NCI-H2196 (cell line): ENCODE data around the gene SPG21.

Source experiments
- DNase-seq: peaks from one replicate; lab custom pipeline; 2025; ENCODE audit not compliant: unreplicated experiment; lab: John Stamatoyannopoulos, UW

Gene SPG21

GRCh38 chr15:64943512-64944225, 46.0 kb downstream of the SPG21 start:
- DNase-seq: no peak

GRCh38 chr15:64942356-64942755, 47.4 kb downstream of the SPG21 start:
- no peak for DNase-seq

- peak; percentile 15 for DNase-seq
Measured at GRCh38 chr15:64938192-64938591, 51.5 kb downstream of the SPG21 start.

- no peak for DNase-seq
Measured at GRCh38 chr15:64934023-64934422, 55.7 kb downstream of the SPG21 start.

GRCh38 chr15:64931381-64931780, 58.3 kb downstream of the SPG21 start:
- DNase-seq: no peak

GRCh38 chr15:64930778-64931371, 58.8 kb downstream of the SPG21 start:
- DNase-seq: no peak

- DNase-seq: no peak
Measured at GRCh38 chr15:64930019-64930652, 59.6 kb downstream of the SPG21 start.

GRCh38 chr15:64928626-64929220, 61.0 kb downstream of the SPG21 start:
- DNase-seq: no peak

- DNase-seq: no peak
Measured at GRCh38 chr15:64926661-64927060, 63.1 kb downstream of the SPG21 start.

GRCh38 chr15:64925335-64926330, 64.1 kb downstream of the SPG21 start:
- no peak for DNase-seq

- no peak for DNase-seq
Measured at GRCh38 chr15:64923546-64923945, 66.2 kb downstream of the SPG21 start.

- DNase-seq: no peak
Measured at GRCh38 chr15:64921711-64922110, 68.0 kb downstream of the SPG21 start.

- DNase-seq: no peak
Measured at GRCh38 chr15:64919721-64920120, 70.0 kb downstream of the SPG21 start.

GRCh38 chr15:64917211-64917610, 72.5 kb downstream of the SPG21 start:
- no peak for DNase-seq

- no peak for DNase-seq
Measured at GRCh38 chr15:64916365-64916764, 73.3 kb downstream of the SPG21 start.

GRCh38 chr15:64915518-64916227, 74.0 kb downstream of the SPG21 start:
- DNase-seq: no peak
